HEK293 (cell line): ENCODE data around the gene HTRA1.

Experiments
- YY1 ChIP-seq: fragments of 450-650 bp; formaldehyde crosslinking; IDR thresholded peaks from 2 replicates; pipeline ENCODE4 v1.5.1; 2018; ENCODE audit warnings: missing biosample characterization, missing genetic modification characterization
- ZNF121 ChIP-seq: fragments of 450-650 bp; formaldehyde crosslinking; IDR thresholded peaks from 2 replicates; pipeline ENCODE4 v1.5.1; 2016; ENCODE audit warnings: missing biosample characterization, missing genetic modification characterization
- ZNF24 ChIP-seq: fragments of 450-650 bp; formaldehyde crosslinking; IDR thresholded peaks from 2 replicates; pipeline ENCODE4 v1.5.1; 2016; ENCODE audit warnings: missing biosample characterization, missing genetic modification characterization
- ZNF274 ChIP-seq, 2 experiments: fragments of 200-500 bp in 1 of 2; fragments of 450-650 bp in 1 of 2; sonication (Bioruptor generic) in 1 of 2; formaldehyde crosslinking in 1 of 2; IDR thresholded peaks; 2 replicates each; pipeline versions ENCODE4 v1.5.1 to v1.6.1; 2014 to 2016; ENCODE audit warnings: borderline replicate concordance in 1 of 2, inconsistent platforms in 1 of 2, low read length in 1 of 2, missing biosample characterization in 1 of 2, missing genetic modification characterization in 1 of 2
- ZNF311 ChIP-seq: fragments of 450-650 bp; formaldehyde crosslinking; IDR thresholded peaks from 2 replicates; pipeline ENCODE4 v1.5.1; 2017; ENCODE audit warnings: missing biosample characterization, missing genetic modification characterization, borderline replicate concordance
- ZNF76 ChIP-seq: fragments of 450-650 bp; formaldehyde crosslinking; IDR thresholded peaks from 2 replicates; pipeline ENCODE4; 2016; ENCODE audit warnings: low read depth, missing biosample characterization, missing genetic modification characterization, borderline replicate concordance
- TF ChIP-seq, protein P1 (sequence below): fragments of 450-650 bp; formaldehyde crosslinking; IDR thresholded peaks from 2 replicates; pipeline ENCODE4 v1.5.1; 2016; ENCODE audit warnings: missing biosample characterization, missing genetic modification characterization
- TF ChIP-seq, protein P2 (sequence below): fragments of 450-650 bp; formaldehyde crosslinking; IDR thresholded peaks from 2 replicates; pipeline ENCODE4 v1.5.1; 2016; ENCODE audit warnings: missing biosample characterization, missing genetic modification characterization
- TF ChIP-seq, protein P3 (sequence below): fragments of 450-650 bp; formaldehyde crosslinking; IDR thresholded peaks from 2 replicates; pipeline ENCODE4 v1.5.1; 2017; ENCODE audit warnings: missing biosample characterization, missing genetic modification characterization

DNA sequence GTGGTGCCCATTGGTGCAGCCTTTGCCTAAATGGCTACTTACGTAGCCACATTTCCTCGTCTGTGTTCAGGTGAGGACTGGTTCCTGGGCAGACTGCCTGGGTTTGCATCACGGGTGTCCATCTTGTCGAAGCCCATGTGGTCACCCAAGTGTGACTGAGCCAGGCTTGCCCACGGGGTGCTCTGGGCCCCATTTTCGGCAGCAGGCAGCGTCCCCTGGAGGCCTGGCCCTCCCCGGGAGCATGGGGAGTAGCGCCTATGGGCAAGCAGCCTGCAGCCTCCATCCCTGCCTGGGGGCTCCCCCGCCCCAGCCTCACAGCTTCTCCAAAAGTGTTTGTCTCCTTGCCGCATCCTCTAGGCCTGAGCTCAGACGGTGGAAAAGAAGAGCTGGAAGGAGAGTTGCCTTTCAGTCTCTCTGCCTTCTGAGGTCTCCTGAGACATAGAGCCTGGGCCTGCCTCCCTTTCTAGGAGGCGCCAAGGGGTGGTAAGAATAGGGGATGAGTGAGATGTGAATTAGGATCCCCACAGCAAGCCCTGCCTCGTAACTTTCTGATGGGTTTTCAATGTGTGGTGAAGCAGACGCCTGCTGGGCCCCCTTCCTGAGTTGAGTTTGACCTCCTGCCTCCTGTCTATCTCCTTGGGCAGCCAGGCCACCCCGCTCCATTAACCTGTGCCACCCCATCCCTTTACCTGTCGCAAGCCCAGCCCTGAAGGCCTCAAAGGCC lies 42.7 kb downstream of the HTRA1 start:
- TF ChIP-seq, protein P1, sequence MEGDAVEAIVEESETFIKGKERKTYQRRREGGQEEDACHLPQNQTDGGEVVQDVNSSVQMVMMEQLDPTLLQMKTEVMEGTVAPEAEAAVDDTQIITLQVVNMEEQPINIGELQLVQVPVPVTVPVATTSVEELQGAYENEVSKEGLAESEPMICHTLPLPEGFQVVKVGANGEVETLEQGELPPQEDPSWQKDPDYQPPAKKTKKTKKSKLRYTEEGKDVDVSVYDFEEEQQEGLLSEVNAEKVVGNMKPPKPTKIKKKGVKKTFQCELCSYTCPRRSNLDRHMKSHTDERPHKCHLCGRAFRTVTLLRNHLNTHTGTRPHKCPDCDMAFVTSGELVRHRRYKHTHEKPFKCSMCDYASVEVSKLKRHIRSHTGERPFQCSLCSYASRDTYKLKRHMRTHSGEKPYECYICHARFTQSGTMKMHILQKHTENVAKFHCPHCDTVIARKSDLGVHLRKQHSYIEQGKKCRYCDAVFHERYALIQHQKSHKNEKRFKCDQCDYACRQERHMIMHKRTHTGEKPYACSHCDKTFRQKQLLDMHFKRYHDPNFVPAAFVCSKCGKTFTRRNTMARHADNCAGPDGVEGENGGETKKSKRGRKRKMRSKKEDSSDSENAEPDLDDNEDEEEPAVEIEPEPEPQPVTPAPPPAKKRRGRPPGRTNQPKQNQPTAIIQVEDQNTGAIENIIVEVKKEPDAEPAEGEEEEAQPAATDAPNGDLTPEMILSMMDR (tag by site-specific recombination), result no peak
- TF ChIP-seq, protein P2, sequence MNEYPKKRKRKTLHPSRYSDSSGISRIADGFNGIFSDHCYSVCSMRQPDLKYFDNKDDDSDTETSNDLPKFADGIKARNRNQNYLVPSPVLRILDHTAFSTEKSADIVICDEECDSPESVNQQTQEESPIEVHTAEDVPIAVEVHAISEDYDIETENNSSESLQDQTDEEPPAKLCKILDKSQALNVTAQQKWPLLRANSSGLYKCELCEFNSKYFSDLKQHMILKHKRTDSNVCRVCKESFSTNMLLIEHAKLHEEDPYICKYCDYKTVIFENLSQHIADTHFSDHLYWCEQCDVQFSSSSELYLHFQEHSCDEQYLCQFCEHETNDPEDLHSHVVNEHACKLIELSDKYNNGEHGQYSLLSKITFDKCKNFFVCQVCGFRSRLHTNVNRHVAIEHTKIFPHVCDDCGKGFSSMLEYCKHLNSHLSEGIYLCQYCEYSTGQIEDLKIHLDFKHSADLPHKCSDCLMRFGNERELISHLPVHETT (tag by site-specific recombination), result no peak
- TF ChIP-seq ZNF274 (IDR thresholded peaks at IDR 0.05; ENCODE audit: low read length), result no peak
- no peak for TF ChIP-seq ZNF274 (tag by site-specific recombination; IDR thresholded peaks at IDR 0.05; ENCODE audit: borderline replicate concordance)
- TF ChIP-seq ZNF24 (tag by site-specific recombination), result no peak
- no peak for TF ChIP-seq YY1 (tag by site-specific recombination)
- no peak for TF ChIP-seq ZNF121 (tag by site-specific recombination)
- TF ChIP-seq ZNF76 (tag by site-specific recombination), result no peak
- TF ChIP-seq, protein P3, sequence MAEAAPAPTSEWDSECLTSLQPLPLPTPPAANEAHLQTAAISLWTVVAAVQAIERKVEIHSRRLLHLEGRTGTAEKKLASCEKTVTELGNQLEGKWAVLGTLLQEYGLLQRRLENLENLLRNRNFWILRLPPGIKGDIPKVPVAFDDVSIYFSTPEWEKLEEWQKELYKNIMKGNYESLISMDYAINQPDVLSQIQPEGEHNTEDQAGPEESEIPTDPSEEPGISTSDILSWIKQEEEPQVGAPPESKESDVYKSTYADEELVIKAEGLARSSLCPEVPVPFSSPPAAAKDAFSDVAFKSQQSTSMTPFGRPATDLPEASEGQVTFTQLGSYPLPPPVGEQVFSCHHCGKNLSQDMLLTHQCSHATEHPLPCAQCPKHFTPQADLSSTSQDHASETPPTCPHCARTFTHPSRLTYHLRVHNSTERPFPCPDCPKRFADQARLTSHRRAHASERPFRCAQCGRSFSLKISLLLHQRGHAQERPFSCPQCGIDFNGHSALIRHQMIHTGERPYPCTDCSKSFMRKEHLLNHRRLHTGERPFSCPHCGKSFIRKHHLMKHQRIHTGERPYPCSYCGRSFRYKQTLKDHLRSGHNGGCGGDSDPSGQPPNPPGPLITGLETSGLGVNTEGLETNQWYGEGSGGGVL (tag by site-specific recombination), result no peak
- no peak for TF ChIP-seq ZNF311
